ENCODE results near the gene SLC28A2. TPM values are rescaled to one million over a fixed set of nuclear protein-coding genes. Genes with fewer than 3 reads are reported as not detected.

The SLC28A2 gene
- total and polyA plus RNA-seq, 9 of the 15 experiments (the other 6 are each of a cell fraction or from before 2014, with no cell fraction given) = 0.03 to 0.04 TPM; not detected in 7

GRCh38 chr15:45225506-45226273 is 26.3 kb upstream of the SLC28A2 start (continued):
- TF ChIP-seq HMGXB4 (CRISPR knock-in tag; IDR thresholded peaks at IDR 0.05) (no peak), STAT5A (IDR thresholded peaks at IDR 0.05; ENCODE audit: borderline replicate concordance, low read length) (peak; percentile 47; the same call in 1 of the 2 replicates), CTBP1 (IDR thresholded peaks at IDR 0.05; ENCODE audit: borderline replicate concordance) (no peak), ZNF217 (CRISPR knock-in tag; IDR thresholded peaks at IDR 0.05) (no peak), ZC3H8 (IDR thresholded peaks at IDR 0.05) (no peak), CCNT2 (IDR thresholded peaks at IDR 0.05; ENCODE audit: borderline replicate concordance, extremely low read depth, insufficient read length, low read depth, low read length) (no peak), ERF (CRISPR knock-in tag; IDR thresholded peaks at IDR 0.05) (no peak), BRD4 (IDR thresholded peaks at IDR 0.05) (no peak), ARNT (IDR thresholded peaks at IDR 0.05) (no peak), ZNF511 (CRISPR knock-in tag; IDR thresholded peaks at IDR 0.05) (no peak), FOXA3 (CRISPR knock-in tag; conservative IDR thresholded peaks at IDR 0.05 in 1 of 2, IDR thresholded peaks at IDR 0.05 in 1 of 2) (no peak), ELF1 (tag; IDR thresholded peaks at IDR 0.05) (no peak), NCOR1 (IDR thresholded peaks at IDR 0.05) (peak; percentile 70), PRMT5 (CRISPR knock-in tag; IDR thresholded peaks at IDR 0.05) (no peak), FOXJ3 (CRISPR knock-in tag; IDR thresholded peaks at IDR 0.05) (no peak), NFIX (CRISPR knock-in tag; IDR thresholded peaks at IDR 0.05; ENCODE audit: low read depth) (no peak), MTA2 (IDR thresholded peaks at IDR 0.05; ENCODE audit: low read depth) (peak; percentile 51), FOS (IDR thresholded peaks at IDR 0.05; ENCODE audit: extremely low read depth, insufficient read length) (no peak), E2F6 (IDR thresholded peaks at IDR 0.05; ENCODE audit: borderline replicate concordance in 1 of 2, extremely low read depth in 1 of 2, insufficient read depth in 1 of 2, insufficient read length in 1 of 2, low read depth in 1 of 2, low read length in 1 of 2, poor library complexity in 1 of 2, severe bottlenecking in 1 of 2) (no peak), POLR2AphosphoS5 (IDR thresholded peaks at IDR 0.05; ENCODE audit: control insufficient read depth, insufficient read depth, low read depth, low read length) (0 out of 2 replicates have a peak, but pooled peaks have one; percentile 34), CXXC5 (CRISPR knock-in tag; IDR thresholded peaks at IDR 0.05) (no peak), HMGN3 (IDR thresholded peaks at IDR 0.05; ENCODE audit: borderline replicate concordance, extremely low read depth, insufficient read length, low read depth, low read length) (no peak), CBFA2T3 (IDR thresholded peaks at IDR 0.05) (peak; percentile 89), RBM14 (IDR thresholded peaks at IDR 0.05; ENCODE audit: borderline replicate concordance, insufficient read depth, low read depth, low read length) (no peak), DNMT1 (IDR thresholded peaks at IDR 0.05) (no peak), MAFG (tag; conservative IDR thresholded peaks at IDR 0.05) (no peak), ZSCAN29 (IDR thresholded peaks at IDR 0.05) (no peak), ZKSCAN1 (IDR thresholded peaks at IDR 0.05; ENCODE audit: low read depth, low read length) (no peak)
